PC-3 (cell line): Measurements from ENCODE around the gene NAA40. TPM values are rescaled to one million over a fixed set of nuclear protein-coding genes. Genes with fewer than 3 reads are reported as not detected.

ENCODE experiments used
- ATAC-seq: fragments of 200-7000 bp; cut with Tn5 transposase; 2 replicates; pipeline ENCODE4 v1.9.1; 2020; ENCODE audit warnings: mild to moderate bottlenecking, moderate library complexity
- BruUV-seq: library from RNA; stranded (reverse); fragments of 400-500 nt; replicated peaks from 2 replicates; lab custom pipeline; 2021; lab: Mats Ljungman, UMichigan
- CTCF ChIA-PET: fragments of 300-600 bp; sonication (Branson Sonifier 250); formaldehyde crosslinking; loops from one replicate; lab custom pipeline; 2022; ENCODE audit warnings: antibody characterized with exemption; lab: Charles Lee
- POLR2A ChIA-PET: fragments of 300-600 bp; sonication (Branson Sonifier 250); formaldehyde crosslinking; loops from one replicate; lab custom pipeline; 2022; ENCODE audit warnings: antibody characterized with exemption; ENCODE audit not compliant: unreplicated experiment; lab: Charles Lee
- DNase-seq: peaks from one replicate; pipeline ENCODE4 v3.0.0-alpha.2; 2015
- H2AFZ ChIP-seq: fragments of 300-600 bp; sonication (generic); 2 replicates; pipeline ENCODE4 v1.6.0; 2016; ENCODE audit warnings: antibody characterized with exemption, low read length
- H3F3A ChIP-seq: fragments of 300-600 bp; sonication (generic); one replicate; pipeline ENCODE4 v1.6.0; 2017; ENCODE audit warnings: antibody characterized with exemption, low read length, control low read depth, mild to moderate bottlenecking; ENCODE audit not compliant: unreplicated experiment
- H3K27ac ChIP-seq: fragments of 300-600 bp; sonication (generic); 2 replicates; pipeline ENCODE4 v1.5.1; 2016; ENCODE audit warnings: mild to moderate bottlenecking, low read length
- H3K27me3 ChIP-seq: fragments of 300-600 bp; sonication (generic); 2 replicates; pipeline ENCODE4 v1.6.1; 2016; ENCODE audit warnings: low read length, mixed read lengths
- H3K36me3 ChIP-seq: fragments of 300-600 bp; sonication (generic); 2 replicates; pipeline ENCODE4 v1.6.1; 2016; ENCODE audit warnings: low read depth, mixed run types, low read length, mixed read lengths
- H3K4me1 ChIP-seq: fragments of 300-600 bp; sonication (generic); 2 replicates; pipeline ENCODE4 v1.5.1; 2016; ENCODE audit warnings: low read length; ENCODE audit not compliant: insufficient read depth
- H3K4me2 ChIP-seq: fragments of 300-600 bp; sonication (generic); 2 replicates; pipeline ENCODE4 v1.6.0; 2016; ENCODE audit warnings: low read length
- H3K4me3 ChIP-seq: fragments of 300-600 bp; sonication (generic); 2 replicates; pipeline ENCODE4 v1.5.1; 2016; ENCODE audit warnings: mild to moderate bottlenecking, low read length, mixed read lengths
- H3K79me2 ChIP-seq: fragments of 300-600 bp; sonication (generic); 2 replicates; pipeline ENCODE4 v1.6.1; 2017; ENCODE audit warnings: low read length, mixed read lengths
- H3K9ac ChIP-seq: fragments of 300-600 bp; sonication (generic); 2 replicates; pipeline ENCODE4 v1.6.0; 2016; ENCODE audit warnings: mild to moderate bottlenecking, low read length
- H3K9me2 ChIP-seq: fragments of 300-600 bp; sonication (generic); replicated peaks from 2 replicates; pipeline ENCODE4 v1.6.1; 2016; ENCODE audit warnings: mixed run types, low read length, mixed read lengths
- H3K9me3 ChIP-seq: fragments of 300-600 bp; sonication (generic); 2 replicates; pipeline ENCODE4 v1.6.1; 2016; ENCODE audit warnings: low read length, mixed read lengths
- H4K20me1 ChIP-seq: fragments of 300-600 bp; sonication (generic); 2 replicates; pipeline ENCODE4 v1.6.1; 2016; ENCODE audit warnings: low read length, mixed read lengths
- EZH2 ChIP-seq: fragments of 300-600 bp; sonication (generic); IDR thresholded peaks from one replicate; pipeline ENCODE4 v1.6.1; 2017; ENCODE audit warnings: antibody characterized with exemption, mild to moderate bottlenecking, low read length; ENCODE audit not compliant: unreplicated experiment
- EZH2phosphoT487 ChIP-seq: fragments of 300-600 bp; sonication (generic); IDR thresholded peaks from 2 replicates; pipeline ENCODE4 v1.6.1; 2018; ENCODE audit warnings: mild to moderate bottlenecking, antibody characterized with exemption, low read length, borderline replicate concordance
- intact Hi-C: fragments of 100-400 bp; cut with micrococcal nuclease; formaldehyde crosslinking; loops from 2 replicates; pipeline ENCODE4 v1.9.0; 2023
- total RNA-seq: library from RNA; depleted of rRNA; stranded (reverse); fragments of >200 nt; gene quantifications from 2 replicates; pipeline ENCODE4 v1.2.3, GENCODE V29; 2014
- TF ChIP-seq, protein P1 (sequence below): fragments of 300-600 bp; sonication (generic); conservative IDR thresholded peaks from 2 replicates; pipeline ENCODE4 v1.5.1; 2017; ENCODE audit warnings: antibody characterized with exemption, low read depth, mild to moderate bottlenecking, low read length

Gene NAA40
- total RNA-seq, 1 experiment from 2014 or later: 20.9 TPM

- POLR2A ChIA-PET: no interaction called here
- TF ChIP-seq, protein P1, sequence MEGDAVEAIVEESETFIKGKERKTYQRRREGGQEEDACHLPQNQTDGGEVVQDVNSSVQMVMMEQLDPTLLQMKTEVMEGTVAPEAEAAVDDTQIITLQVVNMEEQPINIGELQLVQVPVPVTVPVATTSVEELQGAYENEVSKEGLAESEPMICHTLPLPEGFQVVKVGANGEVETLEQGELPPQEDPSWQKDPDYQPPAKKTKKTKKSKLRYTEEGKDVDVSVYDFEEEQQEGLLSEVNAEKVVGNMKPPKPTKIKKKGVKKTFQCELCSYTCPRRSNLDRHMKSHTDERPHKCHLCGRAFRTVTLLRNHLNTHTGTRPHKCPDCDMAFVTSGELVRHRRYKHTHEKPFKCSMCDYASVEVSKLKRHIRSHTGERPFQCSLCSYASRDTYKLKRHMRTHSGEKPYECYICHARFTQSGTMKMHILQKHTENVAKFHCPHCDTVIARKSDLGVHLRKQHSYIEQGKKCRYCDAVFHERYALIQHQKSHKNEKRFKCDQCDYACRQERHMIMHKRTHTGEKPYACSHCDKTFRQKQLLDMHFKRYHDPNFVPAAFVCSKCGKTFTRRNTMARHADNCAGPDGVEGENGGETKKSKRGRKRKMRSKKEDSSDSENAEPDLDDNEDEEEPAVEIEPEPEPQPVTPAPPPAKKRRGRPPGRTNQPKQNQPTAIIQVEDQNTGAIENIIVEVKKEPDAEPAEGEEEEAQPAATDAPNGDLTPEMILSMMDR: no peak
- TF ChIP-seq EZH2: no peak
- no peak for TF ChIP-seq EZH2phosphoT487
- H4K20me1 ChIP-seq: no peaks in the 10 kb centered on the region
- H3K4me1 ChIP-seq: no peaks in the 10 kb centered on the region
- no peak overlapping the region for H3K4me2 ChIP-seq
- no peaks in the 10 kb centered on the region for H3K27me3 ChIP-seq
- H3K79me2 ChIP-seq: no peaks in the 10 kb centered on the region
- ATAC-seq (no peak), DNase-seq (no peak)
- no peaks in the 10 kb centered on the region for H3K9me2 ChIP-seq
- H3K36me3 ChIP-seq: peaks cover 51% of the 10 kb centered on the region
- no peak overlapping the region for H3K4me3 ChIP-seq
- no peak overlapping the region for H3K9ac ChIP-seq
- no peak overlapping the region for H2AFZ ChIP-seq
- H3K27ac ChIP-seq: no peak overlapping the region
- H3K9me3 ChIP-seq: no peaks in the 10 kb centered on the region
- CTCF ChIA-PET: no interaction called here
- no peaks in the 10 kb centered on the region for H3F3A ChIP-seq
- no TSS peak for BruUV-seq
- intact Hi-C loops: no loop called here
These were observed 34.1 kb upstream of the NAA40 start for GRCh38 chr11:63904743-63905142.

GRCh38 chr11:63905179-63905578 is 33.6 kb upstream of the NAA40 start:
- ChIA-PET POLR2A (no interaction called here), CTCF (no interaction called here)
- Histone ChIP-seq H3K79me2 (no peaks in the 10 kb centered on the region), H3K27ac (no peak overlapping the region), H3F3A (no peaks in the 10 kb centered on the region), H2AFZ (no peak overlapping the region), H3K9me3 (no peaks in the 10 kb centered on the region), H3K9me2 (no peaks in the 10 kb centered on the region), H3K27me3 (no peaks in the 10 kb centered on the region), H4K20me1 (no peaks in the 10 kb centered on the region), H3K36me3 (peaks cover 47% of the 10 kb centered on the region), H3K4me3 (no peak overlapping the region), H3K4me1 (no peaks in the 10 kb centered on the region), H3K4me2 (no peak overlapping the region), H3K9ac (no peak overlapping the region)
- BruUV-seq: no TSS peak
- DNase-seq (no peak), ATAC-seq (no peak)
- TF ChIP-seq, protein P1: no peak
- TF ChIP-seq EZH2 (no peak), EZH2phosphoT487 (no peak)
- intact Hi-C loops: no loop called here

DNA sequence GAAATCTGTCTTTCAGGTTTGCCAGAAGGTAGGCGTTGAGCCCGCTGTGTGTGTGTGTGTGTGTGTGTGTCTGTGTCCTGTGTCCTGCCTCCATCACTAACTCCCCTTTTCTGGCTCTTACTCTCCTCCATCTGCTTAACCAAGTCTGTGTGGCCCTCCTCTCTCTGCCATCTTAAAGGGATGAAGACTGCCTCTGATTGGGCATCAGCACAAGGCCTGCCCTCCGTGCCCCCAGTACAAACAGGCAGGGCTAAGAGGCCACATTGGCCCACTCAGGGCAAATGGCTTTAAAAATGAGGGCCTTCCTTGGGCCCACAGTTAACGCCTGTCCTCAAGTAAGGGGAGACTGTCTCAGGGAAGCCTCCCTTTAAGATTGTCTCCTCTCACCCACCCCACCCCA is 32.7 kb upstream of the NAA40 start:
- Histone ChIP-seq H3K27ac (no peak overlapping the region), H3F3A (no peaks in the 10 kb centered on the region), H3K79me2 (no peaks in the 10 kb centered on the region), H3K9me3 (no peaks in the 10 kb centered on the region), H3K4me3 (no peak overlapping the region), H3K27me3 (no peaks in the 10 kb centered on the region), H4K20me1 (no peaks in the 10 kb centered on the region), H3K9me2 (no peaks in the 10 kb centered on the region), H2AFZ (no peak overlapping the region), H3K4me1 (no peaks in the 10 kb centered on the region), H3K9ac (no peak overlapping the region), H3K36me3 (peaks cover 38% of the 10 kb centered on the region), H3K4me2 (no peak overlapping the region)
- TF ChIP-seq, protein P1: no peak
- no peak for TF ChIP-seq EZH2
- no peak for TF ChIP-seq EZH2phosphoT487
- CTCF ChIA-PET: interaction anchor here (0.6 to 0.9 kb wide), 4 partner anchors 18 to 69 kb away, joined by 3 to 7 read pairs (median 4); no protein-coding TSS in a partner anchor
- no TSS peak for BruUV-seq
- POLR2A ChIA-PET: interaction anchor here (0.6 kb wide), 1 partner anchor 67 kb away, joined by 6 read pairs; the partner anchor contains the start of gene MARK2
- ATAC-seq (no peak), DNase-seq (no peak)
- intact Hi-C loops: loop anchor here (1.0 kb wide), 1 partner anchor 69 kb away; no protein-coding TSS in a partner anchor
